HCT116 (cell line): ENCODE results near the gene TM9SF4. TPM values are rescaled to one million over a fixed set of nuclear protein-coding genes. Genes with fewer than 3 reads are reported as not detected.

Source experiments
- ATAC-seq: fragments of 200-7000 bp; cut with Tn5 transposase; 2 replicates; pipeline ENCODE4 v1.9.1; 2020; ENCODE audit warnings: mild to moderate bottlenecking, moderate library complexity
- BruUV-seq: library from RNA; stranded (reverse); fragments of 400-500 nt; replicated peaks from 2 replicates; lab custom pipeline; 2021; lab: Mats Ljungman, UMichigan
- CTCF ChIA-PET: fragments of 300-600 bp; sonication (Branson Sonifier 250); formaldehyde crosslinking; loops from one replicate; lab custom pipeline; 2021; ENCODE audit warnings: antibody characterized with exemption; lab: Charles Lee
- POLR2A ChIA-PET: fragments of 300-600, 350-600 bp; sonication (Branson Sonifier 250); formaldehyde crosslinking; loops from one replicate; lab custom pipeline; 2021; ENCODE audit warnings: antibody characterized with exemption; lab: Charles Lee
- RAD21 ChIA-PET, 2 experiments: fragments of 300-600 bp; sonication (Branson Sonifier 250); formaldehyde crosslinking; loops; one replicate each; lab custom pipeline; 2023; ENCODE audit warnings: low total read pairs in 2 of 2; ENCODE audit not compliant: uncharacterized antibody in 2 of 2, unreplicated experiment in 2 of 2, low non-redundant PET in 1 of 2; lab: Charles Lee
- DNase-seq: peaks from one replicate; pipeline ENCODE4 v3.0.0-alpha.2; 2010; ENCODE audit warnings: low read depth, low spot score
- H2AFZ ChIP-seq: fragments of 200-600 bp; shearing (Covaris generic), sonication (generic); 2 replicates; pipeline ENCODE4 v1.6.1; 2017; ENCODE audit warnings: low read depth, mixed run types, mixed read lengths, antibody characterized with exemption, low read length; ENCODE audit not compliant: poor library complexity, severe bottlenecking
- H3K27ac ChIP-seq: 2 replicates; pipeline ENCODE4 v1.5.1; 2012; ENCODE audit warnings: low read depth, low read length
- H3K27me3 ChIP-seq: fragments of 200-600 bp; sonication (generic); 2 replicates; pipeline ENCODE4 v1.6.1; 2016; ENCODE audit warnings: mixed run types, low read length, mixed read lengths; ENCODE audit not compliant: insufficient read depth
- H3K36me3 ChIP-seq, 2 experiments: fragments of 200-500 bp in 1 of 2; fragments of 200-600 bp in 1 of 2; sonication (Bioruptor generic) in 1 of 2; sonication (generic) in 1 of 2; 2 replicates each; pipeline versions ENCODE4 v1.5.1 to v1.6.1; 2014 to 2016; ENCODE audit warnings: low read length in 2 of 2, inconsistent platforms in 1 of 2, mixed read lengths in 1 of 2, mixed run types in 1 of 2; ENCODE audit not compliant: insufficient read depth in 2 of 2, control insufficient read depth in 1 of 2
- H3K4me1 ChIP-seq, 2 experiments: fragments of 200-600 bp in 1 of 2; sonication (generic) in 1 of 2; 2 replicates each; pipeline versions ENCODE4 v1.5.1 to v1.6.1; 2012 to 2017; ENCODE audit warnings: low read length in 2 of 2, inconsistent platforms in 1 of 2, mild to moderate bottlenecking in 1 of 2, mixed read lengths in 1 of 2, mixed run types in 1 of 2, moderate library complexity in 1 of 2; ENCODE audit not compliant: insufficient read depth in 2 of 2, control insufficient read depth in 1 of 2
- H3K4me2 ChIP-seq: fragments of 200-600 bp; sonication (generic); 2 replicates; pipeline ENCODE4 v1.6.1; 2017; ENCODE audit warnings: mixed run types, low read length, mixed read lengths
- H3K4me3 ChIP-seq, 2 experiments: fragments of 200-600 bp in 1 of 2; sonication (generic) in 1 of 2; replicated peaks in 1 of 2; 2 replicates each; pipeline ENCODE4 v1.5.1; 2011 to 2016; ENCODE audit warnings: low read length in 2 of 2, control low read depth in 1 of 2, low read depth in 1 of 2, mild to moderate bottlenecking in 1 of 2, mixed read lengths in 1 of 2, mixed run types in 1 of 2
- H3K79me2 ChIP-seq: fragments of 200-600 bp; sonication (generic); 2 replicates; pipeline ENCODE4 v1.6.1; 2017; ENCODE audit warnings: mild to moderate bottlenecking, mixed run types, low read length, moderate library complexity, mixed read lengths; ENCODE audit not compliant: insufficient read depth
- H3K9ac ChIP-seq: fragments of 200-600 bp; sonication (generic); 2 replicates; pipeline ENCODE4 v1.6.1; 2016; ENCODE audit warnings: low read length, mixed read lengths
- H3K9me2 ChIP-seq: fragments of 200-600 bp; sonication (generic), shearing (Covaris generic); 2 replicates; pipeline ENCODE4 v1.6.1; 2017; ENCODE audit warnings: mixed run types, mild to moderate bottlenecking, moderate library complexity; ENCODE audit not compliant: insufficient read depth
- H3K9me3 ChIP-seq, 2 experiments: fragments of 200-500 bp in 1 of 2; fragments of 200-600 bp in 1 of 2; sonication (Bioruptor generic) in 1 of 2; sonication (generic) in 1 of 2; 2 replicates each; pipeline ENCODE4 v1.6.1; 2014 to 2017; ENCODE audit warnings: low read length in 2 of 2, mixed read lengths in 2 of 2, inconsistent platforms in 1 of 2, low read depth in 1 of 2, mild to moderate bottlenecking in 1 of 2, mixed run types in 1 of 2, moderate library complexity in 1 of 2; ENCODE audit not compliant: control insufficient read depth in 1 of 2, insufficient read depth in 1 of 2
- H4K20me1 ChIP-seq: fragments of 200-600 bp; sonication (generic), shearing (Covaris generic); 2 replicates; pipeline ENCODE4 v1.6.1; 2017; ENCODE audit warnings: mixed run types, mild to moderate bottlenecking, moderate library complexity; ENCODE audit not compliant: insufficient read depth
- CBX3 ChIP-seq: IDR thresholded peaks from 2 replicates; pipeline ENCODE4 v1.6.1; 2012; ENCODE audit warnings: low read depth
- CEBPB ChIP-seq: IDR thresholded peaks from 2 replicates; pipeline ENCODE4 v1.6.1; 2012; ENCODE audit warnings: low read depth
- EGR1 ChIP-seq: IDR thresholded peaks from 2 replicates; pipeline ENCODE4 v1.6.1; 2012; ENCODE audit warnings: low read depth
- EZH2 ChIP-seq: fragments of 200-600 bp; sonication (generic); IDR thresholded peaks from 2 replicates; pipeline ENCODE4 v1.6.1; 2017; ENCODE audit warnings: antibody characterized with exemption, mixed run types
- EZH2phosphoT487 ChIP-seq: fragments of 200-600 bp; IDR thresholded peaks from 2 replicates; pipeline ENCODE4 v1.6.1; 2018; ENCODE audit warnings: antibody characterized with exemption, borderline replicate concordance
- JUND ChIP-seq: IDR thresholded peaks from 2 replicates; pipeline ENCODE4 v1.6.1; 2012
- POLR2A ChIP-seq: IDR thresholded peaks from 2 replicates; pipeline ENCODE4 v1.7.0; 2011; ENCODE audit warnings: borderline replicate concordance; ENCODE audit not compliant: insufficient read depth, insufficient read length; ENCODE audit errors: extremely low read depth
- POLR2AphosphoS5 ChIP-seq: IDR thresholded peaks from 2 replicates; pipeline ENCODE4 v1.6.1; 2011; ENCODE audit warnings: mild to moderate bottlenecking, low read depth, low read length, moderate library complexity
- RAD21 ChIP-seq: IDR thresholded peaks from 2 replicates; pipeline ENCODE4 v1.6.1; 2012; ENCODE audit warnings: low read depth, mild to moderate bottlenecking
- REST ChIP-seq: IDR thresholded peaks from 2 replicates; pipeline ENCODE4 v1.6.1; 2012; ENCODE audit warnings: low read depth
- SIN3A ChIP-seq: IDR thresholded peaks from 2 replicates; pipeline ENCODE4 v1.6.1; 2012; ENCODE audit warnings: low read depth
- SP1 ChIP-seq: IDR thresholded peaks from 2 replicates; pipeline ENCODE4 v1.6.1; 2012; ENCODE audit warnings: low read depth
- SRF ChIP-seq: IDR thresholded peaks from 2 replicates; pipeline ENCODE4 v1.6.1; 2012; ENCODE audit warnings: low read depth
- TCF7L2 ChIP-seq: IDR thresholded peaks from 2 replicates; pipeline ENCODE4 v1.7.0; 2011; ENCODE audit warnings: borderline replicate concordance, inconsistent platforms; ENCODE audit not compliant: insufficient read depth, insufficient read length; ENCODE audit errors: extremely low read depth
- YY1 ChIP-seq: IDR thresholded peaks from 2 replicates; pipeline ENCODE4 v1.6.1; 2011; ENCODE audit warnings: low read length, low read depth, moderate library complexity, mild to moderate bottlenecking; ENCODE audit not compliant: insufficient replicate concordance; ENCODE audit errors: extremely low read depth
- ZBTB33 ChIP-seq: IDR thresholded peaks from 2 replicates; pipeline ENCODE4 v1.6.1; 2011; ENCODE audit warnings: mild to moderate bottlenecking, low read length, moderate library complexity; ENCODE audit not compliant: insufficient replicate concordance; ENCODE audit errors: extremely low read depth
- intact Hi-C: fragments of 100-400 bp; cut with micrococcal nuclease; formaldehyde crosslinking; loops from 2 replicates; pipeline ENCODE4 v1.10.0; 2022
- total RNA-seq: library from RNA; stranded (reverse); gene quantifications from one replicate; pipeline ENCODE4 v1.2.1, GENCODE V29; 2021; ENCODE audit not compliant: unreplicated experiment
- TF ChIP-seq, protein P1 (sequence below): IDR thresholded peaks from 2 replicates; pipeline ENCODE4 v1.6.1; 2012

The TM9SF4 gene
- total RNA-seq, 1 experiment from 2014 or later = 51.2 TPM

GRCh38 chr20:32132911-32133549 lies 23.5 kb downstream of the TM9SF4 start:
- Histone ChIP-seq H3K27me3 (no peaks in the 10 kb centered on the region), H3K4me2 (no peak overlapping the region), H3K4me3 (no peak overlapping the region), H4K20me1 (no peaks in the 10 kb centered on the region), H3K4me1 (no peaks in the 10 kb centered on the region), H3K36me3 (peaks cover 0 to 15% of the 10 kb centered on the region in 2 experiments; a peak in 3 of 4 replicates), H3K27ac (no peak overlapping the region), H2AFZ (no peak overlapping the region), H3K9me2 (no peaks in the 10 kb centered on the region), H3K9me3 (no peaks in the 10 kb centered on the region), H3K9ac (no peak overlapping the region), H3K79me2 (peaks cover 59% of the 10 kb centered on the region)
- DNase-seq = no peak
- TF ChIP-seq SRF = no peak
- no peak for TF ChIP-seq POLR2A
- no peak for TF ChIP-seq EZH2
- TF ChIP-seq, protein P1, sequence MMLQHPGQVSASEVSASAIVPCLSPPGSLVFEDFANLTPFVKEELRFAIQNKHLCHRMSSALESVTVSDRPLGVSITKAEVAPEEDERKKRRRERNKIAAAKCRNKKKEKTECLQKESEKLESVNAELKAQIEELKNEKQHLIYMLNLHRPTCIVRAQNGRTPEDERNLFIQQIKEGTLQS = no peak
- no peak for TF ChIP-seq CEBPB
- no peak for TF ChIP-seq RAD21
- TF ChIP-seq TCF7L2 = no peak
- no peak for TF ChIP-seq SIN3A
- no peak for TF ChIP-seq SP1
- no peak for TF ChIP-seq EGR1
- TF ChIP-seq REST = no peak
- no peak for TF ChIP-seq CBX3
- TF ChIP-seq POLR2AphosphoS5 = no peak
- no peak for TF ChIP-seq ZBTB33
- no peak for TF ChIP-seq EZH2phosphoT487
- no peak for TF ChIP-seq JUND
- no peak for TF ChIP-seq YY1
- ChIA-PET RAD21 (no interaction called here), CTCF (no interaction called here), POLR2A (no interaction called here)
- no peak for ATAC-seq
- intact Hi-C loops = no loop called here
- BruUV-seq = no TSS peak
